ENCODE results near the gene EIF4B.
A peak's percentile ranks its signal among the peaks of the same experiment; 100 is the strongest.

The EIF4B gene

DNA sequence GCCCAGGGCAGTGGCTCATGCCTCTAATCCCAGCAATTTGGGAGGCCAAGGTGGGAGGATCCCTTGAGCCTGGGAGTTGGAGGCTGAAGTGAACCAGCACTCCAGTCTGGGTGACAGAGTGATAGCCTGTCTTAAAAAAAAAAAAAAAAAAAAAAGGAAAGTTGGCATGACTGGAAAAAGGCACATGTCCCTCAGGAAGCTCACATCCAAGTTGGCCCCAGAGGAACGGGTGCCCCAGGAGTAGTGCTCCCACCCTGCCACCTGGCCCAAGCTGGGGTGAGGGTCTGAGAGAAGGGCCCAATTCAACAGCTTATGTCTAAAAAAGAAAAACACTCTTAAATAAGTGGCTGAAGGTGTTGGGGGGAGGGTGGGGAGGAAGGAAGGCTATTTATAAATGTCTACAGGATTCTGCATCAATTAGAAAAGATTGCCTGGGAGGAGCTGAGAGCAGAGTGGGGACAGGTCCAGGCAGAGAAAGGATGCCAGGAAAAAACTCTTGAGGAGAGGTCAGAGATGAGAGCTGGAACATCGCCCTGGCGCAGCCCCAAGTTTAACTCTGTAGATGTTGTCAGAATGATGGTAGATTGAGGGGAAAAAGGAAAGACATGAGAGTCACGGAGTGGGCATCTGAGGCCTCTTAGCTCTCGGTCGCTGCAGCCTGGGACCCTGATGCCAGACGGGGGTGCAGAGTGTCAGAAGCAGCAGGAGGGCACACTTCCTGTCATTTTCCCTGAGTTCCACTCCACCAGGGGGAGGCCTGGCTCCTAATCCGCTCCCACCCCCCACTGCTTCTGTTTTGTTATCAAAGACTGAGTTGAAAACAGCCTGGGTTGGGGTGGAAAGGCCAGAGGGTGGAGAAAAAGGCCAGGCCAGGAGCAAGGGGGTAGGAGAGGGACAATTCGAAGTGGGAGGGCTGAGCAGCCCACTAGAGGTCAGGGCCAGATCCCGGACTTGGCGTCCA, 65.6 kb downstream of the EIF4B start:
- Histone ChIP-seq H3F3A (ENCODE audit: low read depth) (no peaks in the 10 kb centered on the region), H3K79me2 (ENCODE audit: insufficient read depth, low read length) (no peaks in the 10 kb centered on the region), H2AFZ (ENCODE audit: low read length) (no peak overlapping the region), H3K4me1 (ENCODE audit: insufficient read depth, low read length, poor library complexity, severe bottlenecking) (peaks cover 20% of the 10 kb centered on the region), H3K9me3 (ENCODE audit: insufficient read depth, low read depth, low read length) (no peaks in the 10 kb centered on the region), H4K20me1 (ENCODE audit: insufficient read depth, low read length, poor library complexity, severe bottlenecking) (no peaks in the 10 kb centered on the region), H3K9ac (ENCODE audit: low read depth, low read length, poor library complexity, severe bottlenecking) (peak overlapping the region; percentile 23), H3K36me3 (ENCODE audit: insufficient read depth, low read length) (no peaks in the 10 kb centered on the region), H3K9me2 (replicated peaks; ENCODE audit: low read depth, low read length) (no peaks in the 10 kb centered on the region), H3K27me3 (ENCODE audit: insufficient read depth, low read length, poor library complexity, severe bottlenecking) (no peaks in the 10 kb centered on the region), H3K4me3 (ENCODE audit: low read length, poor library complexity, severe bottlenecking) (no peak overlapping the region), H3K4me2 (ENCODE audit: low read depth, low read length, poor library complexity, severe bottlenecking) (peak overlapping the region; percentile 13)
- TF ChIP-seq EZH2phosphoT487 (IDR thresholded peaks at IDR 0.05; ENCODE audit: borderline replicate concordance) = no peak
- TF ChIP-seq, protein P1, sequence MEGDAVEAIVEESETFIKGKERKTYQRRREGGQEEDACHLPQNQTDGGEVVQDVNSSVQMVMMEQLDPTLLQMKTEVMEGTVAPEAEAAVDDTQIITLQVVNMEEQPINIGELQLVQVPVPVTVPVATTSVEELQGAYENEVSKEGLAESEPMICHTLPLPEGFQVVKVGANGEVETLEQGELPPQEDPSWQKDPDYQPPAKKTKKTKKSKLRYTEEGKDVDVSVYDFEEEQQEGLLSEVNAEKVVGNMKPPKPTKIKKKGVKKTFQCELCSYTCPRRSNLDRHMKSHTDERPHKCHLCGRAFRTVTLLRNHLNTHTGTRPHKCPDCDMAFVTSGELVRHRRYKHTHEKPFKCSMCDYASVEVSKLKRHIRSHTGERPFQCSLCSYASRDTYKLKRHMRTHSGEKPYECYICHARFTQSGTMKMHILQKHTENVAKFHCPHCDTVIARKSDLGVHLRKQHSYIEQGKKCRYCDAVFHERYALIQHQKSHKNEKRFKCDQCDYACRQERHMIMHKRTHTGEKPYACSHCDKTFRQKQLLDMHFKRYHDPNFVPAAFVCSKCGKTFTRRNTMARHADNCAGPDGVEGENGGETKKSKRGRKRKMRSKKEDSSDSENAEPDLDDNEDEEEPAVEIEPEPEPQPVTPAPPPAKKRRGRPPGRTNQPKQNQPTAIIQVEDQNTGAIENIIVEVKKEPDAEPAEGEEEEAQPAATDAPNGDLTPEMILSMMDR (conservative IDR thresholded peaks at IDR 0.05; ENCODE audit: low read length) = no peak

DNA sequence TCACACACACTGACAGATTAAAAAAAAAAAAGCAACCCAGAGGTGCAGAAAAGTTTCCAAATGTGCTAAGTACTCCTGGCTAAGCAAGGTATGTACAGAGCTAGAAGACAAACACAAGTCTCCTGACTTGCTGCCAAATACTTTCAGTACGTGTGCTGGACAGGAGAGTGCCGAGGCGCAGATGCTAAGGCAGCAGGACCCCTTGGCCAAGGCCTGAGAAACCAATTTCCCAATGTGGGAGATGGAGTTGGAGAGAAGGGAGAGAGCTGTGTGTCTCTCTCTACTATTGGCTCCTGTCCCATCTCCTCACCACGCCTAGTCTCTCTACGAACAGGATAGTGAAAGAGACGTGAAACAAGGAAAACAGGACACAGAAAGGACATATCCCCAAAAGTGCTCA, 67.6 kb downstream of the EIF4B start:
- H4K20me1 ChIP-seq (ENCODE audit: insufficient read depth, low read length, poor library complexity, severe bottlenecking) = no peaks in the 10 kb centered on the region
- H3F3A ChIP-seq (ENCODE audit: low read depth) = no peaks in the 10 kb centered on the region
- H3K79me2 ChIP-seq (ENCODE audit: insufficient read depth, low read length) = peaks cover 6% of the 10 kb centered on the region; the same call in 1 of the 2 replicates
- no peaks in the 10 kb centered on the region for H3K36me3 ChIP-seq (ENCODE audit: insufficient read depth, low read length)
- no peak overlapping the region for H3K4me2 ChIP-seq (ENCODE audit: low read depth, low read length, poor library complexity, severe bottlenecking)
- H3K27me3 ChIP-seq (ENCODE audit: insufficient read depth, low read length, poor library complexity, severe bottlenecking) = no peaks in the 10 kb centered on the region
- no peak overlapping the region for H2AFZ ChIP-seq (ENCODE audit: low read length)
- peaks cover 37% of the 10 kb centered on the region for H3K4me1 ChIP-seq (ENCODE audit: insufficient read depth, low read length, poor library complexity, severe bottlenecking)
- no peak overlapping the region for H3K9ac ChIP-seq (ENCODE audit: low read depth, low read length, poor library complexity, severe bottlenecking)
- no peaks in the 10 kb centered on the region for H3K9me2 ChIP-seq (replicated peaks; ENCODE audit: low read depth, low read length)
- H3K9me3 ChIP-seq (ENCODE audit: insufficient read depth, low read depth, low read length) = no peaks in the 10 kb centered on the region
- TF ChIP-seq EZH2phosphoT487 (IDR thresholded peaks at IDR 0.05; ENCODE audit: borderline replicate concordance) = no peak
- TF ChIP-seq, protein P1 (conservative IDR thresholded peaks at IDR 0.05; ENCODE audit: low read length) = no peak
- no peak overlapping the region for H3K4me3 ChIP-seq (ENCODE audit: low read length, poor library complexity, severe bottlenecking)

DNA sequence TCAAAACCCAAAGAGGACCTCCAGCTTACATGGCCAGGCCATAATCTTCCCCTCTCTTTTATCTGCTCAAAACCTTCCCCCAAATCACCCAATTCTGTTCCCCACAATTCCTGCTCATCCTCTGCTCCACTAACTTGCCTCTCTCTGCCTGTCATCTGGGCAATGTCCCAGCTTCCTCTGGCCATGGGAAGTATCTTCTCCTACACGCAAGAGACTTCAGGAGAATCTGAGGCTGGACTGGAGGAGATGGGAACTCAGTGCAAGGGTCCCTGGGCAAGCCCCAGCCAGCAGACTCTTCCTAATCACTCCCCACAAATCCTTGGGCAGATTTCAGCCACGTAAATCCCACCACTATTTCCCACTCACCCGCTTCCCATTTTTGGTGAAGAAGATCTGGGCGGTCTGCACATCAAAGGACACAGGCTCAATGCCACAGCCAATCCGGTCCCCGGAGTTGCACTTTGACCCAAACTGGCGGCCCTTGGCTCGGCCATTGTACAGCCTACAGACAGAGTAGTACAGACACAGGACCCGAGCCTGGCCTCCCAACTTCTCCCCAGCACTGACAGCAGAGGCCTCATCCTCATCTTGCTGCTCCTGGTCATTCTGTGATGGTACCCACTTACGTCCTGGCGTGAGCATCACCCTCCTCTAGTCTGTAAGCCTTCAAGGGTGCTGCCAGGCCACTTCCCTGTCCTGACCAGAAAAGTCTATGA, 68.2 kb downstream of the EIF4B start:
- H3K4me1 ChIP-seq (ENCODE audit: insufficient read depth, low read length, poor library complexity, severe bottlenecking) = peaks cover 37% of the 10 kb centered on the region

More for the DNA sequence above, 68.2 kb downstream of the EIF4B start:
- no peaks in the 10 kb centered on the region for H3K9me2 ChIP-seq (replicated peaks; ENCODE audit: low read depth, low read length)
- H2AFZ ChIP-seq (ENCODE audit: low read length) = no peak overlapping the region
- TF ChIP-seq EZH2phosphoT487 (IDR thresholded peaks at IDR 0.05; ENCODE audit: borderline replicate concordance) = no peak
- TF ChIP-seq, protein P1 (conservative IDR thresholded peaks at IDR 0.05; ENCODE audit: low read length) = no peak
- no peaks in the 10 kb centered on the region for H3K27me3 ChIP-seq (ENCODE audit: insufficient read depth, low read length, poor library complexity, severe bottlenecking)
- no peak overlapping the region for H3K4me3 ChIP-seq (ENCODE audit: low read length, poor library complexity, severe bottlenecking)
- no peaks in the 10 kb centered on the region for H3F3A ChIP-seq (ENCODE audit: low read depth)
- no peaks in the 10 kb centered on the region for H3K9me3 ChIP-seq (ENCODE audit: insufficient read depth, low read depth, low read length)
- H3K79me2 ChIP-seq (ENCODE audit: insufficient read depth, low read length) = peaks cover 6% of the 10 kb centered on the region; the same call in 1 of the 2 replicates
- H3K4me2 ChIP-seq (ENCODE audit: low read depth, low read length, poor library complexity, severe bottlenecking) = no peak overlapping the region
- H3K9ac ChIP-seq (ENCODE audit: low read depth, low read length, poor library complexity, severe bottlenecking) = no peak overlapping the region
- H3K36me3 ChIP-seq (ENCODE audit: insufficient read depth, low read length) = no peaks in the 10 kb centered on the region
- H4K20me1 ChIP-seq (ENCODE audit: insufficient read depth, low read length, poor library complexity, severe bottlenecking) = no peaks in the 10 kb centered on the region
